ENCODE data around the gene CLCN7. TPM values are rescaled to one million over a fixed set of nuclear protein-coding genes. Genes with fewer than 3 reads are reported as not detected.

CLCN7 gene
- total RNA-seq, 4 donors from 2014 or later = 24.8 to 45.8 (median 38.4) TPM

DNA sequence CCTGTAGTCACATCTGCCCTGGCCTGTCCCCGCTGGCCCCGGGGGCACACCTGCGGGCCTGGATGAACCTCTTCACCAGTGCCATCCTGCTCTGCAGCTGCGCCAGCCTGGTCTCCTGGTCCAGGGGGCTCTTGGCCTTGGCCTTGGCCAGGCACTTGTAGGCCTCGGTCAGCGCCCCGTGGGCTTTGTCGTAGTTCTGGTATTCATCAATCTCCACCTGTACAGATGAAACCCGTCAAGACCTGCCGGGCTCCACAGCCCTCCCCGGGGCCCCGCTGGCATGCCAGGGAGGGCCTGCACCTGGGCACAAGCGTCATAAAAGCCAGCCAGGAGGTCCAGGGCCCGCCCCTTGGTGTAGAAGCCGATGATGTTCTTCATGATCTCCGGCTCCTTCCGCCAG, 45.0 kb upstream of the CLCN7 start:
- no peak for ATAC-seq
- TF ChIP-seq POLR2A (IDR thresholded peaks at IDR 0.05) = no peak
- TF ChIP-seq, protein P1, sequence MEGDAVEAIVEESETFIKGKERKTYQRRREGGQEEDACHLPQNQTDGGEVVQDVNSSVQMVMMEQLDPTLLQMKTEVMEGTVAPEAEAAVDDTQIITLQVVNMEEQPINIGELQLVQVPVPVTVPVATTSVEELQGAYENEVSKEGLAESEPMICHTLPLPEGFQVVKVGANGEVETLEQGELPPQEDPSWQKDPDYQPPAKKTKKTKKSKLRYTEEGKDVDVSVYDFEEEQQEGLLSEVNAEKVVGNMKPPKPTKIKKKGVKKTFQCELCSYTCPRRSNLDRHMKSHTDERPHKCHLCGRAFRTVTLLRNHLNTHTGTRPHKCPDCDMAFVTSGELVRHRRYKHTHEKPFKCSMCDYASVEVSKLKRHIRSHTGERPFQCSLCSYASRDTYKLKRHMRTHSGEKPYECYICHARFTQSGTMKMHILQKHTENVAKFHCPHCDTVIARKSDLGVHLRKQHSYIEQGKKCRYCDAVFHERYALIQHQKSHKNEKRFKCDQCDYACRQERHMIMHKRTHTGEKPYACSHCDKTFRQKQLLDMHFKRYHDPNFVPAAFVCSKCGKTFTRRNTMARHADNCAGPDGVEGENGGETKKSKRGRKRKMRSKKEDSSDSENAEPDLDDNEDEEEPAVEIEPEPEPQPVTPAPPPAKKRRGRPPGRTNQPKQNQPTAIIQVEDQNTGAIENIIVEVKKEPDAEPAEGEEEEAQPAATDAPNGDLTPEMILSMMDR (IDR thresholded peaks at IDR 0.05 in 4 of 5, conservative IDR thresholded peaks at IDR 0.05 in 1 of 5) = no peak
- Histone ChIP-seq H3K36me3 (no peaks in the 10 kb centered on the region), H3K4me1 (no peaks in the 10 kb centered on the region), H3K4me3 (no peak overlapping the region), H3K9me3 (no peaks in the 10 kb centered on the region), H3K27ac (no peak overlapping the region), H3K27me3 (no peaks in the 10 kb centered on the region)
- in situ Hi-C loops (cut with MboI; ENCODE audit: low sequenced_read_pairs in 4 of 4) = no loop called here
- intact Hi-C loops (cut with DNase I; ENCODE audit: low total_unique reads) = no loop called here
- DNase-seq = no peak

DNA sequence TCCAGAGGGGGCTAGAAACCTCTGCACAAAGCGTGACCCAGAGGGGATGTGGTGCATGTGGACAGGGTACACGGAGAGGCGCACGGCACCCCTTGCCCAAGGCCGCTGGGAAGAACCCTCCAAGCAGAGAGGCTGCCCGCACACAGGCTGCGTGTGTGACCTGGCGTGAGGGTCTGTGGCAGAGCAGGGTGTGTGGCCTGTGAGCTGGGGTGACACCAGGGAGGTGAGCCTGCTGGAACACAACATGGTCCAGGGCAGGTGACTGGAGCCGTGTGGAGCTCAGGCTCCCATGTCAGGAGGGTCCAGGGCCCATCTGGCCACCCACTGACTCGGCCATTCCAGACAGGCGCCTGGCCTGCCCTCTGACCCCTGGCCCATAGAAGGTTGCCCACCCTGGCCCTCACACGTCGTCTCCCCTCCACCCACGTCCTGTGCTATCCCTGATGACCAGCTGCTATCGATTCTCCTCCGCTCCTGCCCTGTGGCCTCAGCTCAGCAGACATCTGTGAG, 43.9 kb upstream of the CLCN7 start:
- no peak overlapping the region for H3K4me3 ChIP-seq
- no peaks in the 10 kb centered on the region for H3K9me3 ChIP-seq
- H3K27me3 ChIP-seq = no peaks in the 10 kb centered on the region
- in situ Hi-C loops (cut with MboI; ENCODE audit: low sequenced_read_pairs in 4 of 4) = no loop called here
- no peak for TF ChIP-seq POLR2A (IDR thresholded peaks at IDR 0.05)
- TF ChIP-seq, protein P1 (IDR thresholded peaks at IDR 0.05 in 4 of 5, conservative IDR thresholded peaks at IDR 0.05 in 1 of 5) = no peak
- no peak overlapping the region for H3K27ac ChIP-seq
- ATAC-seq (no peak), DNase-seq (no peak)
- no peaks in the 10 kb centered on the region for H3K4me1 ChIP-seq
- intact Hi-C loops (cut with DNase I; ENCODE audit: low total_unique reads) = no loop called here
- H3K36me3 ChIP-seq = no peaks in the 10 kb centered on the region

DNA sequence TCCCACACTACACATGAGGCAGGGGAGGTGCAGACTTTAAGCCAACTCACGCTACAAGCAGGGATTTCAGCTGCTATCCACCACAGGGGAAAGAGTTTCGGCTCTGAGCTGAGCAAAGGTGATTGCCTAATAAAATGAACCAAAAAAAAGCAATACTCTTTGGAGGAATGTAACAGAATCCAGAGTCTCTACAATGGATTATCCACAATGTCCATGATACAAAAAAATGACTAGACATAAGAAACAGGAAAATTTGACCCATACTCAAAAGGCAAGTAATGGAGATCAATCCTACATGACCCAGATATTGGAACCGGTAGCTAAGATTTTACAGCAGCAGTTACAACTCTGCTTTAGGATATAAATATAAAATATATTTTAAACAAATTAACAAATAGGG, 39.7 kb upstream of the CLCN7 start:
- Histone ChIP-seq H3K4me3 (no peak overlapping the region), H3K4me1 (peaks cover 10 to 13% of the 10 kb centered on the region in 2 donors), H3K36me3 (no peaks in the 10 kb centered on the region), H3K27ac (no peak overlapping the region), H3K27me3 (no peaks in the 10 kb centered on the region), H3K9me3 (no peaks in the 10 kb centered on the region)
- in situ Hi-C loops (cut with MboI; ENCODE audit: low sequenced_read_pairs in 4 of 4) (no loop called here), intact Hi-C loops (cut with DNase I; ENCODE audit: low total_unique reads) (no loop called here)
- no peak for TF ChIP-seq POLR2A (IDR thresholded peaks at IDR 0.05)
- TF ChIP-seq, protein P1 (IDR thresholded peaks at IDR 0.05 in 4 of 5, conservative IDR thresholded peaks at IDR 0.05 in 1 of 5) = no peak
- DNase-seq = no peak
- no peak for ATAC-seq

DNA sequence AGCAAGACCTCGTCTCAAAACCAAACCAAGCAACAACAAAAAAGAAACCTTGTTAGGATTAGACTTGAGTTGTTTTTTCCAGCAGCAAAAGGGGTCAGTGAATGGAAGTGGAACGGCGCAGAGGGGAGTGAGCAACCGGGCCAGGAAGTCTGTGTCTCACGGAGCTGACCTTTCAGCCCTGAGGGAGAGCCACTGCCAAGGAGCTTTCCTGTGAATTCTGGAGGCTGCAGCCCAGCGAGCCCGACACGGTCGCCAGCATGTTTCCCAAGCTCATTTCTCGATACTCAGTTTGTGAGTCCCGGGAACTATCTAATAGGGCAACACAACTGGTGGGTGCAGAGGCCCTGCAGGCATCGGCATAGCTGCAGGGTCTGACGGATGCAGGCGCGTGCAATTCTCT, 37.9 kb upstream of the CLCN7 start:
- H3K4me3 ChIP-seq = no peak overlapping the region
- ATAC-seq = no peak
- intact Hi-C loops (cut with DNase I; ENCODE audit: low total_unique reads) = no loop called here

More for the DNA sequence above, 37.9 kb upstream of the CLCN7 start:
- in situ Hi-C loops (cut with MboI; ENCODE audit: low sequenced_read_pairs in 4 of 4) = no loop called here
- Histone ChIP-seq H3K27me3 (no peaks in the 10 kb centered on the region), H3K36me3 (no peaks in the 10 kb centered on the region), H3K9me3 (no peaks in the 10 kb centered on the region), H3K27ac (peak overlapping the region in 2 of 4 donors; percentile 8 to 38), H3K4me1 (peaks cover 15 to 19% of the 10 kb centered on the region in 2 donors)
- no peak for TF ChIP-seq POLR2A (IDR thresholded peaks at IDR 0.05)
- TF ChIP-seq, protein P1 (IDR thresholded peaks at IDR 0.05 in 4 of 5, conservative IDR thresholded peaks at IDR 0.05 in 1 of 5) = no peak
- no peak for DNase-seq
